Tongue (tissue), 3 donors: ENCODE data around the gene MIPOL1. TPM values are rescaled to one million over a fixed set of nuclear protein-coding genes. Genes with fewer than 3 reads are reported as not detected.
A peak's percentile ranks its signal among the peaks of the same experiment; 100 is the strongest.

Experiments
- DNase-seq: peaks from one replicate; pipeline ENCODE4 v3.0.0-alpha.2; 2015
- small RNA-seq: library from RNA; depleted of rRNA; stranded (forward); fragments of <200 nt; gene quantifications from one replicate; pipeline ENCODE3, GENCODE V24; 2014; ENCODE audit warnings: low replicate concordance
- total RNA-seq: library from RNA; depleted of rRNA; stranded (reverse); fragments of >200 nt; gene quantifications from one replicate; pipeline ENCODE4 v1.2.3, GENCODE V29; 2014

Gene MIPOL1
- total RNA-seq, 1 donor from 2014 or later, result 35.4 TPM

- DNase-seq, result no peak
Measured at GRCh38 chr14:37597914-37598746, 400.4 kb downstream of the MIPOL1 start.

- DNase-seq, result peak; percentile 22
Measured at GRCh38 chr14:37598747-37599506, 401.2 kb downstream of the MIPOL1 start.

DNA sequence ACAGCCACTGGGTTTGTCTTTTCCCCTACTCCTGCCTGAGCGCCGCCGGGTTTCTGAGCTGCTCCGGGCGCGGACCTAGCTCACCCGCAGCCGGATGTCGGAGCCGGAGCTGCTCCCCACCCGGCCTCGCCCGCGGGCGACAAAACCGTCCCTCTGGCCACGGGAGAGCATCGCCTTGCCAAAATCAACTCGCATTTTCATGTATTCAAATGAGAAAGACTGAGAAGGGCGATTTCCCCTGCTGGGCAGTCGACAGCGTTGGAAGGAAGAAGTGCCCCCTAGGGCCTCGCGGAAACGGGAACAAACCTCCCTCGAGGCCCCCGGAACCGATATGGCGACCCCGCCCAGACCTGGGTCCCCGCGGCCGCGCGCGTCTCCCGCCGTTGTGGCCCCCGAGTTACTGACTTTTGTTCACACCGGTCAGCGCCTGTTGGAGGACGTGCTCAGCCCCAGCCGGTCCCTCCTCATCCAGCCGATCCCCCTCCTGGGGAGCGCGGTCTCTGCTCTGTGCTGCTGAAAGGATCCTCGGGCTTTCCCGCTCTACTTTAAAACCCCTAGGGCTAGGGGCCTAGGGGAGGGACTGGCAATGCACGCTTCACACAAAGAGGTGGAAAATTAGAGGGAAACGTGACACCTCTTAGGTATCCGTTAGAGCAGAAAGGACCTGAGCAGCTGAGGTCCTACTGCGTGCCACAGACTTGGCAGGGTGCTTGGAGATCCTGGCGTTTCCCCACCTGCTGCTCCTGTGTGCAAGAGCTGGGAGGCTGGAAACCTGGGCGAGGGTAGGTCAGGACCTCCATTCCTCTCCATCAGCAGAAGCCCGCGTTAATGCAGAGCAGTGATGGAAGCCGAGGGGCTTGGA, 402.0 kb downstream of the MIPOL1 start:
- peak; percentile 19 for DNase-seq

DNA sequence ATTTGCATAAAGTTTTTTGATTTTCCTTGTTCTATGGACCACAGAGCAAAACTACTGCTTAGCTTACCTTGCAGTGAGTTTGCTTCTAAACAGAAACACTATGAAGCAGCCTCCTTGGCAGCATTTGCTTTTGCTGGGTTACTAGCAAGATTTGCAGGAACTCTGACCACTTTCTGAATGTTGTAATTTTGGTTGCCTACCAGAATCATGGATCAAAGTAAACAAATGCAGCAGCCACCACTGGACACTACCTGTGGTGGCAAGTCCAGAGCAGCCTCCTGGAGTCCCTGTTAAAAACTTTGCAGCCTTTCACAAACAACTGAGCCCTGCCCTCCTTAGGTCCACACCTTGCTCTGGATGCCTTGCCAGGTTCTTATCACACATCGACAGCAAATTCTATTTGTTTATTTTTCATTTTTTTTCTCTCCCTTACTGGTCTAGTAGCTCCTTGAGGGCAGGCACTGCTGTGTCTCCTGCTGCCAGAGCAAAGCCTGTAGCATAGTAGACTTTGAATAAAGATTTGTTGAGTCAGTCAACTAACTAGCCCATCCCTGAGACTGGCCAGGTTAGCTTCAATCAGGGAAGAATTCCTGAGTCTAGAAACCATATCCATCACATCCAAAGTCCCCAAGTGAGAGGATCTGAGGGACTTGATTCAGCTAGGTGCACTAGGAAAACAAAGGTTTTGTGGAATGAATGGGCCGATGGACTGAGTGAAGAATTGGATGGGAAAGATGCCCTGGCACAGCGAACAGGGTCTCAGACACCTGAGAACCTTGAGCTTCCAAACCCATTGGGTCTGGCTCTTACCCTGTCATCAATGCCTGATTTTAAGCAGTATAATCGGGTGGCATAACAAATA, 403.4 kb downstream of the MIPOL1 start:
- no peak for DNase-seq

DNA sequence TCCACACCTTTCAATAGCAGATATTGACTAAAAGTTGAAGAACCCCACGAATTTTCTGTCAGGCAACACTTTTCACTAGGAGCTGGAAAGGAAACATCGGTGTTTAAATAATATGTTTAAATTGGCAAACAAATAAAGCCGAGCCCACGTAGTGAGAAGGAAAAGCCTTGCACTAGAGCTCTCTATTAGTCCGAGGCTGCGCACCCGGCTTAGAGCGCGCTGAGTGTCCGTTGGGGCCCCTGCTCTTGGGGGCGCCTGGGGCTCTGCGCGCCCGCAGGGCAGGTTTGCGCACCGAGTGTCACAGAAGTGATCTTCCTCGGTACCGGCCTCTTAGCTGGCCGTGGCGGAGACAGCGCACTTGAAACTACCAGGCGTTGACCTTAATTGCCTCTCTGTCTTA, 404.1 kb downstream of the MIPOL1 start:
- DNase-seq, result no peak

Small RNAs within 50 kb of the gene (small RNA-seq; reads per million reads assigned to genes)
- gene RNU6-273P (not detected), gene RNU6-886P (not detected)

Other genes starting within 250 kb of the MIPOL1 start
- gene SLC25A21, start 25.3 kb upstream of the MIPOL1 start, total RNA-seq, result 1.3 TPM